HG02884 (cell line): ENCODE measurements around the gene CEP72.

Experiments used
- ATAC-seq: cut with Tn5 transposase; IDR thresholded peaks from one replicate; pipeline ENCODE4 v1.9.1; 2021; ENCODE audit warnings: mild to moderate bottlenecking, moderate library complexity; ENCODE audit not compliant: unreplicated experiment

Gene CEP72

GRCh38 chr5:652023-652515, 39.9 kb downstream of the CEP72 start:
- ATAC-seq, result no peak

DNA sequence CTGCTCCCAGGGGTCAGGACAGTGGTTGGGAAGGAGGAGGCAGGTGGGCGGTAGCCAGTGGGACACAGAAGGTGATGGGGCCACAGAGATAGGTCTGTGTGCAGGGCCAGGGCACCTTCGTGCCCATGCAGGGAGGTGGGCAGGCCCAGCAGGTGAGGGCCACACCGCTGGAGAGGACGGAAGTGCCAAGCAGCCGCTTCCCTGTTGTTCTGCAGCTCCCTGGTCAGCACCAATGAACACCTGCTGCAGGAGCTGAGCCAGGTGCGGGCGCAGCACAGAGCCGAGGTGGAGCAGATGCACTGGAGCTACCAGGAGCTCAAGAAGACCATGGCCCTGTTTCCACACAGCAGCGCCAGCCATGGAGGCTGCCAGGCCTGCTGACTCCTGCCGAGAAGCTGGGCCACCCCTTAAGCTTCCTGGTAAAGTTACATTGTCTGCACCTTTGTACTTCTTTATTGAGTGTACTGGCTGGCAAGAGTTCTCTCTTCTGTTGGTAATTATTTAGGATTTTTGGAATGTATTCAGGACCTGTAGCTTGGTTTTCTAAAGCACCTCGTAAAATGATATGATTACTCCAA, 40.7 kb downstream of the CEP72 start:
- no peak for ATAC-seq

- no peak for ATAC-seq
Observed at GRCh38 chr5:654071-654778, 42.1 kb downstream of the CEP72 start.

GRCh38 chr5:655406-655805, 43.3 kb downstream of the CEP72 start:
- ATAC-seq, result no peak

GRCh38 chr5:657570-657969, 45.4 kb downstream of the CEP72 start:
- ATAC-seq, result no peak

DNA sequence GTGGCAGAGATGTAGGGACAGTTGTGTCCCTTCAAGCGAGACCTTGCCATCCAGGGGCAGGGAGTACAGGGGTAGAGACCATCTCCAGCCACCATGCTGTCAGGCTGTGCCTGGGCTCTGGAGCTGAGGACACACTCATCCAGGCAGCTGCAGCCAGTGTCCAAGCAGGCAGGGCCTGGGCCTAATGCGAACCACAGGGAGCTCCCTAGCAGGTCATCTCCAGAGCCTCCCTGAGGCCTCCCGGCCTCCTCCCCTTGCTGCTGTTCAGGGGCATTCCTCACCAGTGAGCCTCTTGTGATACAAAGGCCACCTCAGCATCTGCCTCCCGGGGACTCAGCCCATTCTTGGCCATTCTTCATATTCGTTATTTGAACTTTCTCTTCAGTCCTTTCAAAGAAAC, 46.0 kb downstream of the CEP72 start:
- no peak for ATAC-seq

- no peak for ATAC-seq
Observed at GRCh38 chr5:659496-660263, 47.5 kb downstream of the CEP72 start.

- ATAC-seq, result no peak
Observed at GRCh38 chr5:660491-661030, 48.4 kb downstream of the CEP72 start.

DNA sequence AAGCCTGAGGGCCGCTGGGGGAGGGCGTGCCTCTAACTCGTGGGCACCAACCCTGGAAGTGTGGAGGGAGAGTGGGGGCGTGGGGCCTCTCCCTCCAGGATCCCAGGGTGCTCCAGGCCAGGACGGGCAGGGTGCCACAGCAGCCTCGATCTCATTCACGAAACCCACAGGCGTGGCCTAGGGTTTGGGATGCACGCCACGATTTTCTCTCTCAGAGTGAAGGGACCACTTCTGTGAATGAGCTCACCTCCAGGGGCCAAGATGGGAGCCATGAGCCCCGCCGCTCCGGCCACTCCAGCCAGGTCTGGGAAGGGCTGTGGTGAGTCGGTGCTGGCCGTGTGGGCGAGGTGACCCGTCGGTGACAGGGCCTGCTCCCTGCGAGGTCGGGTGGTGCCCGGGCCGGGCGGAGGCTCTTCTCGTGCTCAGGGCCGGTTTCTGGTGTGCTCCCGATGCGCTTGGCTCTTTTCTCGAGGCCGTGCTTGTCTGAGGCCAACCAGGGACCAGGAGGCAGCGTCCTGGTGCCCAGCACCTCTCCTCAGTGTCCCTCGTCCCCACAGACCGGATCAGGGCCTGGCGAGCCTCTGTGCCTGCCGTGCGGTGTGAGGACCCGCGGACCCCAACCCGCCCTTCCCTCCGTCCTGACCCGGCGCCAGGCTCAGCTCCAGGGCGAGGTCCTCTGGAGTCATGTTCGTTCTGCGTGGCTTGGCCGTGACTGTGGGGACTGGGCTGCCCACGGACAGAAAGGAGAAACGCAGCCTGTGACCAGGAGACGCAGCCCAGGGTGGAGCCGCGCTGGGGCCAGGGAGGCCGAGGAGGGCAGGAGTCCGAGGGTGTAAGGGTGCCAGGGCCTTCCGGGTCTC, 50.0 kb downstream of the CEP72 start:
- ATAC-seq, result no peak

- ATAC-seq, result no peak
Observed at GRCh38 chr5:662751-663435, 50.8 kb downstream of the CEP72 start.

- no peak for ATAC-seq
Observed at GRCh38 chr5:663436-664342, 51.5 kb downstream of the CEP72 start.

- no peak for ATAC-seq
Observed at GRCh38 chr5:664343-664993, 52.3 kb downstream of the CEP72 start.

- no peak for ATAC-seq
Observed at GRCh38 chr5:664994-665360, 52.8 kb downstream of the CEP72 start.

DNA sequence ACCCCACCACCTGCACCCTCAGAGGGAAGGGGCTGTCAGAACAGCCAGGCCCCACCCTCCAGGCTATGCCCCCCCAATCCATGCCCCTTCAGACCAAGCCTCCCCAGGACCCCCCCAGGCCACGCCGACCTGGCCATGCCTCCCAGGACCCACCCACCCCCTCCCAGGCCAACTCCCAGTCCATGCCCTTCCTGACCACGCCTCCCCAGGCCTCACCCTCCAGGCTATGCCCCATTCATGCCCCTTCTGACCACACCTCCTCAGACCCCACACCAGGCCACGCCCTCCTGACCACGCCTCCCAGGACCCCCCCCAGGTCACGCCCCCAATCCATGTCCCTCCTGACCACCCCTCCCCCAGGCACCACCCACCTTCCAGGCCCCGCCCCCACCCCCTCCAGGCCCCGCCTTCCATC, 53.4 kb downstream of the CEP72 start:
- ATAC-seq, result no peak

DNA sequence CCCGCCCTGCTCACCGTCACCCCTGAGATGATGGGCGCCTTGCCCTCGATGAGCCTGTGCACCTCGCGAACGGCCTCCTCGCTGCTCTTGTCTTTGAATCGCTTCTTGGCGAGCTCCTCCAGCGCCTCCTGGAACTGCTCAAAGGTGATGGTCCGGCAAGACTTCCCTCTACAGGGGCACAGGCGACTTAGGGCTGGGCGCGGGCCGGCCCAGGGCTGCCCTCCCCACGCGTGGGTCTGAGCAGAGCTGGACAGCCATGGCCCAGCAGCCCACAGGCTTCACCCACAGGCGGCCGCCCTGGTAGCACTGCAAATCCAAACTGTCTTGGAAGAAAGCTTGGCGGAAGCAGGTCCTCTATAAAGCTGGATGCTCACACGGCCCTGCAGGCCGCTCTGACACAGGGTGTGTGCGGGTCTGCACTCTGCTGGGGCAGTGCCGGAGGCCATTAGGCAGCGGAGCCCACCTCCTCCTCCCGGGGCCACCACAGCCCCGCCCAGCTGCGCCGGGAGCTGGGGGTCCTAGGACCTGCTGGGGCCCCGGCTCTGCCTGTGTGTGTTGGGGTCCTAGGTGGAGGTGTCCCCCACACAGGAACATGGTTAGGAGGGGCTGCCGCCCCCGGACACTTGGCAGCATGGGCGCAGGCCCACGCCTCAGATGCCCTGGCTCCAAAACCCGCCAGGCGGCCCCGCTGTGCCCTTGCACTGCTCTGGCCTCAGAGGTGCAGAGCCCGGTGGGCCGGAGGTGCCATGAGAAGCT, 54.0 kb downstream of the CEP72 start:
- ATAC-seq, result no peak

- ATAC-seq, result no peak
Observed at GRCh38 chr5:666816-667498, 54.8 kb downstream of the CEP72 start.

GRCh38 chr5:668283-668995, 56.3 kb downstream of the CEP72 start:
- ATAC-seq, result no peak
